ENCODE results near the gene PI4KA.

Gene PI4KA

GRCh38 chr22:20793748-20794649 lies 64.6 kb downstream of the PI4KA start:
- DNase-seq (ENCODE audit: low read depth): no peak

GRCh38 chr22:20792966-20793728 lies 65.5 kb downstream of the PI4KA start:
- no peak for DNase-seq (ENCODE audit: low read depth)

- no peak for DNase-seq (ENCODE audit: low read depth)
These were observed 66.2 kb downstream of the PI4KA start for GRCh38 chr22:20792221-20792965.

- DNase-seq (ENCODE audit: low read depth): no peak
These were observed 69.8 kb downstream of the PI4KA start for GRCh38 chr22:20788627-20789344.

GRCh38 chr22:20787746-20788626 lies 70.6 kb downstream of the PI4KA start:
- DNase-seq (ENCODE audit: low read depth): no peak

GRCh38 chr22:20787223-20787622 lies 71.4 kb downstream of the PI4KA start:
- no peak for DNase-seq (ENCODE audit: low read depth)

GRCh38 chr22:20786536-20786979 lies 72.1 kb downstream of the PI4KA start:
- DNase-seq (ENCODE audit: low read depth): no peak

GRCh38 chr22:20786048-20786447 lies 72.6 kb downstream of the PI4KA start:
- DNase-seq (ENCODE audit: low read depth): no peak

- DNase-seq (ENCODE audit: low read depth): no peak
These were observed 73.2 kb downstream of the PI4KA start for GRCh38 chr22:20785415-20785814.

GRCh38 chr22:20783844-20784723 lies 74.5 kb downstream of the PI4KA start:
- peak; percentile 11 for DNase-seq (ENCODE audit: low read depth)

GRCh38 chr22:20783300-20783673 lies 75.3 kb downstream of the PI4KA start:
- DNase-seq (ENCODE audit: low read depth): no peak

GRCh38 chr22:20782596-20783299 lies 75.9 kb downstream of the PI4KA start:
- DNase-seq (ENCODE audit: low read depth): no peak

- DNase-seq (ENCODE audit: low read depth): no peak
These were observed 76.5 kb downstream of the PI4KA start for GRCh38 chr22:20782083-20782482.

- DNase-seq (ENCODE audit: low read depth): no peak
These were observed 77.2 kb downstream of the PI4KA start for GRCh38 chr22:20781272-20781990.

- DNase-seq (ENCODE audit: low read depth): no peak
These were observed 78.8 kb downstream of the PI4KA start for GRCh38 chr22:20779818-20780158.

- DNase-seq (ENCODE audit: low read depth): no peak
These were observed 79.4 kb downstream of the PI4KA start for GRCh38 chr22:20779014-20779817.

GRCh38 chr22:20777420-20778177 lies 81.0 kb downstream of the PI4KA start:
- no peak for DNase-seq (ENCODE audit: low read depth)
